Caco-2 (cell line): ENCODE results near the gene SRGAP1. TPM values are rescaled to one million over a fixed set of nuclear protein-coding genes. Genes with fewer than 3 reads are reported as not detected.

ENCODE experiments used
- BruUV-seq: library from RNA; stranded (reverse); fragments of 400-500 nt; replicated peaks from 2 replicates; lab custom pipeline; 2021; lab: Mats Ljungman, UMichigan
- CTCF ChIA-PET: fragments of 300-600 bp; sonication (Branson Sonifier 250); formaldehyde crosslinking; loops from one replicate; lab custom pipeline; 2022; ENCODE audit warnings: antibody characterized with exemption; lab: Charles Lee
- POLR2A ChIA-PET: fragments of 300-600 bp; sonication (Branson Sonifier 250); formaldehyde crosslinking; loops from one replicate; lab custom pipeline; 2022; ENCODE audit warnings: antibody characterized with exemption; lab: Charles Lee
- DNase-seq, 2 experiments: peaks; one replicate each; pipeline versions ENCODE4 v3.0.0 to v3.0.0-alpha.2; 2020 to 2022
- H3K27me3 ChIP-seq: replicated peaks from 2 replicates; pipeline ENCODE4 v1.6.0; 2011; ENCODE audit warnings: low read length; ENCODE audit not compliant: control insufficient read depth, insufficient read depth
- H3K36me3 ChIP-seq: 2 replicates; pipeline ENCODE4 v1.5.1; 2011; ENCODE audit warnings: low read length; ENCODE audit not compliant: control insufficient read depth, insufficient read depth
- H3K4me1 ChIP-seq: fragments of 250-450 bp; sonication (Bioruptor Pico); 2 replicates; pipeline ENCODE4 v1.5.1; 2020; ENCODE audit warnings: mild to moderate bottlenecking
- H3K4me3 ChIP-seq: 2 replicates; pipeline ENCODE4 v1.5.1; 2011; ENCODE audit warnings: low read depth, mild to moderate bottlenecking, control low read depth, low read length
- H3K9me3 ChIP-seq: fragments of 250-450 bp; sonication (Bioruptor Pico); 2 replicates; pipeline ENCODE4 v1.5.1; 2020; ENCODE audit warnings: mild to moderate bottlenecking, moderate library complexity
- H3K27ac Mint-ChIP-seq: one replicate; pipeline ENCODE4 v1.8.0; 2022; ENCODE audit warnings: mixed read lengths; ENCODE audit not compliant: unreplicated experiment
- H3K27me3 Mint-ChIP-seq: one replicate; pipeline ENCODE4 v1.8.0; 2022; ENCODE audit warnings: mixed read lengths; ENCODE audit not compliant: insufficient read depth, unreplicated experiment
- H3K36me3 Mint-ChIP-seq: one replicate; pipeline ENCODE4 v1.8.0; 2022; ENCODE audit warnings: mild to moderate bottlenecking, mixed read lengths; ENCODE audit not compliant: insufficient read depth, unreplicated experiment
- H3K4me1 Mint-ChIP-seq: one replicate; pipeline ENCODE4 v1.8.0; 2022; ENCODE audit warnings: low read depth, mixed read lengths; ENCODE audit not compliant: unreplicated experiment
- H3K4me3 Mint-ChIP-seq: one replicate; pipeline ENCODE4 v1.8.0; 2022; ENCODE audit warnings: mild to moderate bottlenecking, moderate library complexity, mixed read lengths; ENCODE audit not compliant: unreplicated experiment
- H3K9me3 Mint-ChIP-seq: one replicate; pipeline ENCODE4 v1.8.0; 2022; ENCODE audit warnings: mixed read lengths; ENCODE audit not compliant: unreplicated experiment
- CTCF ChIP-seq, 2 experiments: fragments of 200-600 bp in 1 of 2; IDR thresholded peaks; 1 replicate in 1 of 2; 2 replicates in 1 of 2; pipeline versions ENCODE4 v1.5.1 to v1.8.0; 2011 to 2022; ENCODE audit warnings: antibody characterized with exemption in 1 of 2, control low read depth in 1 of 2, inconsistent platforms in 1 of 2, low read depth in 1 of 2, low read length in 1 of 2, mild to moderate bottlenecking in 1 of 2, moderate library complexity in 1 of 2; ENCODE audit not compliant: insufficient read depth in 1 of 2, severe bottlenecking in 1 of 2, unreplicated experiment in 1 of 2
- intact Hi-C: fragments of 100-400 bp; cut with micrococcal nuclease; formaldehyde crosslinking; loops from one replicate; pipeline ENCODE4 v1.10.0; 2022; ENCODE audit not compliant: unreplicated experiment
- total RNA-seq: library from RNA; stranded (reverse); gene quantifications from 2 replicates; pipeline ENCODE4 v1.2.3, GENCODE V29; 2022

Gene SRGAP1
- total RNA-seq, 1 experiment from 2014 or later: 22.1 TPM

GRCh38 chr12:63948211-63948610, 103.7 kb downstream of the SRGAP1 start:
- H3K9me3 ChIP-seq: no peaks in the 10 kb centered on the region
- no peaks in the 10 kb centered on the region for H3K27me3 Mint-ChIP-seq
- peaks cover 4% of the 10 kb centered on the region for H3K36me3 Mint-ChIP-seq
- no peaks in the 10 kb centered on the region for H3K27me3 ChIP-seq
- no peak overlapping the region for H3K27ac Mint-ChIP-seq
- H3K36me3 ChIP-seq: no peaks in the 10 kb centered on the region; the same call in 1 of the 2 replicates
- intact Hi-C loops: no loop called here
- H3K4me1 ChIP-seq: peaks cover 8% of the 10 kb centered on the region; the same call in 1 of the 2 replicates
- H3K4me3 Mint-ChIP-seq: no peak overlapping the region
- ChIA-PET CTCF (no interaction called here), POLR2A (no interaction called here)
- DNase-seq: no peak
- H3K9me3 Mint-ChIP-seq: no peaks in the 10 kb centered on the region
- no peak for TF ChIP-seq CTCF (IDR thresholded peaks at IDR 0.05; ENCODE audit: insufficient read depth in 1 of 2, low read depth in 1 of 2, low read length in 1 of 2, severe bottlenecking in 1 of 2, unreplicated experiment in 1 of 2)
- no peak overlapping the region for H3K4me3 ChIP-seq
- BruUV-seq: no TSS peak
- H3K4me1 Mint-ChIP-seq: peaks cover 9% of the 10 kb centered on the region

GRCh38 chr12:63949902-63950301, 105.4 kb downstream of the SRGAP1 start:
- no peaks in the 10 kb centered on the region for H3K36me3 ChIP-seq
- ChIA-PET POLR2A (no interaction called here), CTCF (no interaction called here)
- no TSS peak for BruUV-seq
- H3K4me3 ChIP-seq: no peak overlapping the region
- no peak overlapping the region for H3K4me3 Mint-ChIP-seq
- H3K4me1 ChIP-seq: peaks cover 8% of the 10 kb centered on the region; the same call in 1 of the 2 replicates
- peaks cover 4% of the 10 kb centered on the region for H3K36me3 Mint-ChIP-seq
- DNase-seq: no peak
- no peaks in the 10 kb centered on the region for H3K27me3 ChIP-seq
- TF ChIP-seq CTCF (IDR thresholded peaks at IDR 0.05; ENCODE audit: insufficient read depth in 1 of 2, low read depth in 1 of 2, low read length in 1 of 2, severe bottlenecking in 1 of 2, unreplicated experiment in 1 of 2): no peak
- H3K27ac Mint-ChIP-seq: no peak overlapping the region
- peaks cover 9% of the 10 kb centered on the region for H3K4me1 Mint-ChIP-seq
- H3K9me3 ChIP-seq: no peaks in the 10 kb centered on the region
- no peaks in the 10 kb centered on the region for H3K9me3 Mint-ChIP-seq
- no peaks in the 10 kb centered on the region for H3K27me3 Mint-ChIP-seq
- intact Hi-C loops: no loop called here

GRCh38 chr12:63952995-63953394, 108.5 kb downstream of the SRGAP1 start:
- ChIA-PET CTCF (no interaction called here), POLR2A (no interaction called here)
- no peaks in the 10 kb centered on the region for H3K9me3 Mint-ChIP-seq
- H3K27me3 Mint-ChIP-seq: no peaks in the 10 kb centered on the region
- BruUV-seq: no TSS peak
- H3K4me1 ChIP-seq: peaks cover 8% of the 10 kb centered on the region; the same call in 1 of the 2 replicates
- H3K36me3 Mint-ChIP-seq: peaks cover 4% of the 10 kb centered on the region
- no peak for TF ChIP-seq CTCF (IDR thresholded peaks at IDR 0.05; ENCODE audit: insufficient read depth in 1 of 2, low read depth in 1 of 2, low read length in 1 of 2, severe bottlenecking in 1 of 2, unreplicated experiment in 1 of 2)
- no peak overlapping the region for H3K4me3 ChIP-seq
- no peak for DNase-seq
- H3K4me1 Mint-ChIP-seq: peaks cover 9% of the 10 kb centered on the region
- H3K9me3 ChIP-seq: no peaks in the 10 kb centered on the region
- no peak overlapping the region for H3K4me3 Mint-ChIP-seq
- H3K27me3 ChIP-seq: no peaks in the 10 kb centered on the region
- H3K36me3 ChIP-seq: no peaks in the 10 kb centered on the region
- intact Hi-C loops: no loop called here
- no peak overlapping the region for H3K27ac Mint-ChIP-seq
